ENCODE measurements around the gene ERN2.

Gene ERN2

DNA sequence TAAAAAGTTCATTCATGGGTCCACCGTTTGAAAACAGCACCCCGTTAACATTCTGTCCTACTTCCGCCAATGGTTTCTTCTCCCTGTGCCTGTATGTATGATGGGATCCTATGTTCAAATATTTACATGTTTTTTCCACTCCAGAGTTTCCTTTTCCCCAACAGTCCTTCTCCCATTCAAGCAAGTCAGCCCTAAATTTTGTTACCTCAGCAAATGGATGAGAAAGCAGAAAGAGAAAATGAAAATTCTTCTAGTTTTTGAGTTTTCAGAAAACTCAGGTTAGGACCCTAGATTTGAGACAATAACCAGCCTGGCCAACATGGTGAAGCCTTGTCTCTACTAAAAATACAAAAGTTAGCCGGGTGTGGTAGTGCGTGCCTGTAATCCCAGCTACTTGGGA lies 3.5 kb upstream of the ERN2 start:
- no peak for DNase-seq

- no peak for DNase-seq
Observed at GRCh38 chr16:23711785-23712184, 1.2 kb downstream of the ERN2 start.

GRCh38 chr16:23710504-23710903 lies 2.5 kb downstream of the ERN2 start:
- DNase-seq: no peak

DNA sequence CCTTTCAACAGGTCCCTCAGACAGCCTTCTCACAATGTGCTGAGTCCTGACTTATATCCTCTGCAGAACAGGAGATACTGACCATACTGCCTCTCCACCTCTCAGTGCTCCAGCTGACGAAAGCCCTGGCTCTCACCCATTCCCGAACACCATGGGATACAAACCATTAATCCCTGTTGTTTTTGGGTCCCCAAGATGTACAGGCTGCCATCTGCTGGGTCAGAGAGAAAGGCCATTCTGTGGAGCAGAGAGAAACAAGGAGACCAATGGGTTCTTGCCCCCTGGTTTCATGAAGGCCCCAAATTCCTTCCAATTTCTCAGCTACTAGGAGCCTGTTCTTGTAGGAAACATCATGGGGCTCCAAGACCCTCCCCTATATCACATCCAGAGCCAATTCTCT lies 3.0 kb downstream of the ERN2 start:
- DNase-seq: no peak

DNA sequence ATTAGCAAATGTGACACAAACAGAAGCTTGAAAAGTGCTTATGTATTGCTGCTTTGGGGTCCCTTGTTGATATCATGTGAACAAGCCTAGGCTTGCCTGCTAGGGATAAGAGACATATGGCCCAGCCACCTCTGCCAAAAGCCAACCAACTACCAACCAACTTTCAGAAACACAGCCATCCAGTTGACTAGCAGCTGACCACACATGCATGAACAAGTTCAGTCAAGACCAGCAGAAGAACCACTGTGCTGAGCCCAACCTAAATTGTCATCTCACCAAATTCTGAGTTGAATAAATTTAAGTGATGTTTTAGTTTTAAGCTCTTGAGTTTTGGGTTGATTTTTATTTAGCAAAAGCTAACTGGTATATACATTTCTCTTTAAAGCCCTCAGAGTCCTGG lies 3.5 kb downstream of the ERN2 start:
- no peak for DNase-seq

- no peak for DNase-seq
Observed at GRCh38 chr16:23706439-23706838, 6.6 kb downstream of the ERN2 start.

- DNase-seq: no peak
Observed at GRCh38 chr16:23705517-23705902, 7.5 kb downstream of the ERN2 start.

DNA sequence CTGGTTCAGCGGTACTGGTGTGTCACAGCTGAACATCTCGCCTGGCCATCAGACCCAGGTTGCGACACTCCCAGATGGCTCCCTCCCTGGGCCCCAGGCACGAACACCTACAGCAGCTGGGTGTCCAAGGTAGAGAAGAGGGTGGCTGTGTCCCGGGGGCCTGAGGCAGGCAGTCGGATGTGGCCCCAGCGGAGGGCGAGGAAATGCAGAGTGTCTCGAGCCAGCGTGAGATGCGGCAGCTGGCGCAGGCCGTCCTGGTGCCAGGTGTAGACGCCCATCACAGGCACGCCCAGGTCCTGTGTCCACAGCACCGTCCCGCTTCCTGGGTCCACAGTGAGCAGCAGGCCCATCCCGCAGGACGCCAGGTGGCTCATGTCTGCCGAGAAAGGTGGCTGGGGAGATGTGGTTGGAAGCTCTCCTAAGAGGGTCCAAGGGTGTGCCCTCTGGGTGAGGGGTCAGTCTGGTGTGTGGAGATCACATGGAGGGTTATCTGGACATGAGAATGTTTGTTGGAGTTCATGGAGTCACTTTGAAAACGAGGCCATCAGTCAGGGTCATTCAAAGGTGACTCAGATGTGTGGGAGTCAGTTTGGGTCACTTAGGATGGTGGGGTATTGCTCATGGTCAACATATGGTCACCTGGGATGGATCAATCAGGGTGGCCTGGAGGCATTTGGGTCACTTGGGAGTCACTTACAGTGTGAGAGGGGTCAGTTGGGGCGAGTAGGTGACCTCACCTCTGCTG lies 8.1 kb downstream of the ERN2 start:
- no peak for DNase-seq

DNA sequence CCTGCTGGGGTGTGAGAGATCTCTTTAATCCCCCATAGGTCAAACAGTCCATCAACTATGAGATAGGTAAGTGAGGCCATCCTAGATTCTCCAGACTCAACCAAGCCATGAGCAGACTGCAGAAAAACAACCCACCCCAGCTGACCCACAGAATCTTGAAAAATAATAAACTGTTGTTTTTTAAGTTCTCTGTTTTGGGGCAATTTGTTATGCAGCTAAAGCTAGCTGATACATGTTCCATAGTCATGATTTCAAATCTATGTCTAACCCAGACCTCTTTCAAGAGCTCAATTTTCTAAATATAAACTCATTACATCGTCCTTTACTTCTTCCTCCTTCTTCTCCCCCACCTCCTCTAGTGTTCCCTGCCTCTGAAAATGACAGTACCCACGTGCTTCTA lies 10.1 kb downstream of the ERN2 start:
- DNase-seq: no peak

DNA sequence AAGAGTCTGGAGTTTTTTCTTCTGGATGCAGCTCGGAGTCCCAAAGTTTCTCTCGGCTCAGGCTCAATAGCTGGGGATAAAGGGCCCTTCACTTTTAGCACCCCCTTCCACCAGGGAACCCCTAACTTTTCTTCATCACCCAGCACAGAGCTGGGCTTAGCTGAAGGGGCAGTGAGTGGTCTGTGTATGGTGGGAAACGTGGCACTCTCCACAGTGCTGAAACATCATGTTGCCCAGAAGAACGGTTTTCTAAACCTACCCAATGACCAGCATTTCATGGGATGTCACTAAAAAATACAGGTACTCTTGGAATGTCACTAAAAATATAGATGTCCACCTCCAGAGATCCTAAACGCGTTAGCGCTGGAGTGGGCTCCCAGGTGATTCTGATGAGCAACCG lies 12.0 kb downstream of the ERN2 start:
- no peak for DNase-seq

DNA sequence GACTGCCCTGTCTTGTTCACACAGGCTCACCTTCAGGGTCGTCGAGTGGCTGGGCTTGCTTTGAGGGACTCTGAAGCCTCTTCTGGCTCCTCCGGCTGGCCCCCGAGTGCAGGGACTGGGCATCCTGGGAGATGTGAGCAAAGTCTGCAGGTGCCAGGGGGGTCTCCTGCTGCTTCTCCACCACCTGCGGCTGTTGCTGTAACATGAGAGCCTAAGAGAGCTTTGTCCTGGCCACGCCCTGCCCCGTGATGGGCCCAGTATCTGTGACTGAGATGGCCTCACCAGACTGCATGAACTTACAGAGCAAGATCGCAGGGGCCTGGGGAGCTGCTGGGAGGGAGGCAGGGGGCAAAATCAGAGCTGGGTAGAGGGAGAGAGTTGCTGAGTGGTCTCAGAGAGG lies 12.5 kb downstream of the ERN2 start:
- peak; percentile 7 for DNase-seq

- DNase-seq: no peak
Observed at GRCh38 chr16:23700093-23700492, 12.9 kb downstream of the ERN2 start.

DNA sequence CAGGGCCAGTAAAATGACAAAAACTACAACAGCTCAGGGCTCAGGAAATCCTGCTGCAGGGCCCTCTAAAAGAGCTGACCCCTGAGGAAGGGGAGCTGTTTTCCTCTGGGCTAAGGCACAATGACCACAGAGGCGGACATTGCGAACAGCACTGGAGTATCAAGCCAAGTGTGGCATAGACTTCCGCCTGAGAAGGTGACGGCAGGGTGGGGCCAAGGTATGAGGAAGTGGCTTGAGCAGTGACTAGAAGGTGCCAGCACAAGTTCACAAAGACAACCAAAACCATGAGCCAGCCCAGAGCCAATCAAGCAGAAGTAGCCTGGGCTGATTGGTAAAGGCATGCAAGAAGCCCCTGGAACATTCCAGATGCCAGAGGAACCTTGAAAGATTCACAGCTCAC lies 13.9 kb downstream of the ERN2 start:
- DNase-seq: no peak

DNA sequence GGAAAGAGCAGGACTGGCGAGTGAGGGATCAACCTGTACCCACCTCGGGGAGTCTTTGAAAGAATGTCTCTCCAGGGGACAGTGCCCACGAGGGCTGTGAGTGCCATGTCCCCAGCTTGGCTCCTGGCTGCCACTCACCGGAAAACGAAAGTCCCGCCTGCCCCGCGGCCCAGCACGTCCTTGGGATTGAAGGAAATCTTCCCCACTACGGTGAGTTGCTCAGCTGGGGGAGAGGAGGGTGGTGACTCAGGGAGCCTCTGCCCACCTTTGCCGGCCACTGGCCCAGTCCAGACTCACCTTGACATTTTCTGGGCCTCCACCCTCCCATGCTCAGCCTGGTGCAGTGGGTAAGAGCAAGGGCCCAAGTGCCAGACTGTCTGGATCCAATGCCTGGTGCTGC lies 17.3 kb downstream of the ERN2 start:
- DNase-seq: no peak

DNA sequence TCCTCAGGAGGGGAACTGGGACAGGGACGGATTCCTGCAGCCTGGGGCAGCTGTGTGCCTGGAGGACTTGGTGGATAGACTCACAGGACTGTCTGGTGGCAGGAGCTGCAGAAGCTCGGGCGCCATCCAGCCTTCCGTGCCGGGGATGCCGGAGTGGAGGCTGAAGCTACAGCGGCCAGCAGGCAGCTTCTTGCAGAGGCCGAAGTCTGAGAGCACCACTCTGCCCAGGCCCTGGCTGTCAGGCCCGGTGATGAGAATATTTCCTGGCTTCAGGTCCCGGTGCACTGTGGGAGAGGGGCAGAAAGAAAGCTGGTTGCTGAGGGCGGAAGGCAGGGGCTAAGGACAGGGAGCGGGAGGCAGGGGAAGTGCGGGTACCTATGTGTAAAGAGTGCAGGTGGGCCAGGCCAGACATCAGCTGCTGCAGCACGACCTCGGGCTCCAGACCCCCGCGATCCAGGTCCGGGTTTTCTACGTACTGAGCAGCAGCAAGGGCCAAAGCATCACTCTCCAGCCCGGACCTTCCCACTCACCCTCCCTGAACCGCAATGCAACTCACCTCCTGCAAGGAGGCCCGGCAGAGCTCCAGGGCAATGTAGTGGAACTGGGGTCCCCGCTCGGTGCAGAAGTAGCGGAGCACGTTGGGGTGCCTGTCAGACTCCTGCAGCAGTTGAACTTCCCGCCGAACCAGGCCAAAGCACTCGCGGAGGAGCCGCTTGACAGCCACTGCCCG lies 18.2 kb downstream of the ERN2 start:
- DNase-seq: no peak

DNA sequence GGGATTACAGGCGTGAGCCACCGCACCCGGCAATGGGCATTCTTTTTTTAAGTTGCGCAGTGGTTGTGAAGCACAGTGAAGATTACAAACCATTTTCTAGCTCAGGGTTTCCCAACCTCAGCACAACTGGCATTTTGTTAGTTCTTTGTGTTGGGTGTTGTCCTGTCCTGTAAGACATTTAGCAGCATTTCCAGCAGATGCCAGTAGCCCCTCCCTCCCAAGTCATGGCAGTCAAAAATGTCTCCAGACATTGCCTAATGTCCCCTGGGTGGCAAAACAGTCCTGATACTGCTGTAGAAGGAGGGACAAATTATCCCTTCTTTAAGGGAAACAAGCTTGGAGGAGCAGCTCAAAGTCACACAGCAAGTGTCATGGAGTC lies 18.8 kb downstream of the ERN2 start:
- DNase-seq: no peak

GRCh38 chr16:23692190-23692837 lies 20.7 kb downstream of the ERN2 start:
- no peak for DNase-seq

DNA sequence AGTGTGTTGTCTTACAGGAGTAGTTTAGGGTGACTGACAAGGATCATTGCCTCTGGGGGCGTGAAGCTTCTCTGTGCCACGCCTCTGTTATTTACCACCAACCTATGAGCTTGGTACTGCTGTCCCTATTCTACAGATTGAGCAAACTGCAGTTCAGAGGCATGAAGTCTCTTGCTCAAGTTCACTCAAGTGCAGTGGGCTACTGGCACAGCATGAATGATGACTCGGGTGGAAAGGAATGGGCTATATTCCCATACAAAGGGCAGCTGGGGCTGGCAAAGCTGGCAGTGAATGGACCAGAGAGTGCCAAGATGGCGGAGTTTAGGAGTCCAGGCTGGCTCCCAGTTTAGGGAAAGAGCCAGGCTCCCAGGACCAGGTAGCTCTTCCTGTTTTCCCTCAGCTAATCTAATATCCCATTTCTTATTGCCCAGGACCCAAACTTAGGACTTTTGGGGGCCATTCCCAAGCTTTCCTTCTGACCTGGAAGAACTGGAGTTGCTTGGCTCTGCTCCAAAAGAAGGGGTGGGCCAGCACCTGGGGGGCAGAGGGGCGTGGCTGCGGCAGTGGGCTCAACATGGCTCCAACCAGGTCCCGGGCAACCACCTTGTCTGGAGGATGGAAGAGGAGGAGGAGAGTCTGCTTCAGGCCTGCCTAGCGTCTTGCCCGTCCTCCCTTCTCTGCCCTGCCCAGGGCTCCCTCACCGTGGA lies 21.4 kb downstream of the ERN2 start:
- no peak for DNase-seq

DNA sequence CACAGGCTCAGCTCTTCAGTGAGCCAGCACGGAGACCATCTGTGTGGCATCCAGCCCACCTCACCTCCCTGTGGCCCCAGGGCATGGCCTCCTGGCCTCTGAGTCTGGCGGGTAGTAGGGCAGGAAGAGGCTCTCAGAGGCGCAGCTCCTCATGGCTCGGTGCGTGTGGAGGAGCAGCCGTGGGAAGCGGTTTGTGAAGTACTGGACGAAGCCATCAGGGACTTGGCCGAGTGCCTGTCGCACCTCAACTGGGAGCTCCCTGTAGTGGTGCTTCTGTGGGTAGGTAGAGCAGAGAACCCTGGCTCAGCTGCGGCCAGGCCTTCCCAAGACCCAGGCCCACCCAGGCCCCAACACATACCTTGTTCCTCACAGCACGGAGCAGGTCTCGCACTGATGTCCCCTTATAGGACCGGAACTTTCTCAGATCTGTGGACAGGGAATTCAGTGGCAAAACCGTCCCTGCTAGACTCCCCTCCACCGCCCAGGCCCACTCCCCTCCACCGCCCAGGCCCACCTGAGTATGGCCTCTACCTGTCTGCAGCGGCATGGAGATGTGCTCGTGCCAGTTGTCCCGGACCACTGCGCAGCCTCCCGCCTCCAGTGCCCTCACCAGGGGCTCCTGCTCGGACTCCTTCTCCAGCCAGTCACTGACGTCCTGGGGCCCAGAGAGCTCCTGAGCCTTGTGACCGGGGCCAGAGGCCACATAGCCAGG lies 22.1 kb downstream of the ERN2 start:
- DNase-seq: no peak

GRCh38 chr16:23689442-23690187 lies 23.4 kb downstream of the ERN2 start:
- no peak for DNase-seq

DNA sequence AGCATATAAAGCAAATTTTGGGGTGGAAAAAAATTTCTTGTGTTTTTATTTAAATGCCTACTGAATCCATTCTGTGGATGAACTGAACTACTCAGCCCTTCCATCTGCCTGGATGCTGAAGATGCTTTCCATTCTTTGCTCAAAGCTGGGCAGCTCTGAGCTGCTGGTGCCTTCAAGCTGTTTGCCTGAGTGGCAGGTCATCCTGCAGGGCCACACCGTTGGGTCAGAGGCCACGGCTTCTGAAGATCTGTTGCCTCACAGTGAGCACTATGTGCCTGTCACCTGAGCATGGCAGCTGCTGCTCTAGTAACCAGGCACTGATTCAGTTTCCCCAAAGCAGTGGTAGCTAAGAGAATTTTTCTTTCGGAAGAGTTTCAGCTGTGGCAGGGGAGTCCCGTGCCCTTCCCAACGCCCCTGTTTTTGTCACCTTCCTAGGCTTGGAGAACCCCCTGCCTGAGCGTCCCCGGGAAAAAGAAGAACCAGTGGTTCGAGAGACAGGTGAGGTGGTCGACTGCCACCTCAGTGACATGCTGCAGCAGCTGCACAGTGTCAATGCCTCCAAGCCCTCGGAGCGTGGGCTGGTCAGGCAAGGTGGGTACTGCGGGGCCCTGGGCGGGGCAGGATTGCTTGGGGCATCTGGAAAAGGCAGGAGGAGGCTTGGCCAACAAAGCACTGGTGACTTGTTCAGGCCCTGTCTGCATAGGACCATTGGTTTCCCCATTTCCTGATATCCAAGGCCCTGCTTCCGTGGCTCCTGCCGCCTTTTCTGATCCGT lies 25.8 kb downstream of the ERN2 start:
- DNase-seq: no peak
